Activated naive CD4-positive, alpha-beta T cell treated with anti-CD3 and anti-CD28 coated beads for 36 hours (primary cell): ENCODE results near the gene TKFC. TPM values are rescaled to one million over a fixed set of nuclear protein-coding genes. Genes with fewer than 3 reads are reported as not detected.

Experiments used
- CTCF ChIA-PET: fragments of 350-600 bp; sonication (Branson Sonifier 250); formaldehyde crosslinking; loops from one replicate; lab custom pipeline; 2021; ENCODE audit warnings: antibody characterized with exemption; lab: Charles Lee
- DNase-seq: peaks from one replicate; pipeline ENCODE4 v3.0.0-alpha.2; 2020
- H3K27ac Mint-ChIP-seq: one replicate; pipeline ENCODE4 v1.8.0; 2021; ENCODE audit warnings: mild to moderate bottlenecking, mixed read lengths
- H3K27me3 Mint-ChIP-seq: one replicate; pipeline ENCODE4 v1.8.0; 2021; ENCODE audit warnings: low read depth, mixed read lengths
- H3K36me3 Mint-ChIP-seq: one replicate; pipeline ENCODE4 v1.8.0; 2021; ENCODE audit warnings: low read depth, mixed read lengths
- H3K4me1 Mint-ChIP-seq: one replicate; pipeline ENCODE4 v1.8.0; 2021; ENCODE audit warnings: low read depth, mixed read lengths
- H3K4me3 Mint-ChIP-seq: one replicate; pipeline ENCODE4 v1.8.0; 2021; ENCODE audit warnings: mild to moderate bottlenecking, moderate library complexity, mixed read lengths
- H3K9me3 Mint-ChIP-seq: one replicate; pipeline ENCODE4 v1.8.0; 2021; ENCODE audit warnings: mixed read lengths
- intact Hi-C: fragments of 100-400 bp; cut with micrococcal nuclease; formaldehyde crosslinking; loops from one replicate; pipeline ENCODE4 v1.15.1; 2023
- total RNA-seq, 2 experiments: library from RNA; stranded (reverse); gene quantifications; one replicate each; pipeline ENCODE4 v1.2.3, GENCODE V29; 2021

Gene TKFC
- total RNA-seq, 2 experiments from 2014 or later: 146 to 154 TPM

- no peak overlapping the region for H3K27ac Mint-ChIP-seq
- DNase-seq: no peak
- H3K36me3 Mint-ChIP-seq: peaks cover 16% of the 10 kb centered on the region
- CTCF ChIA-PET: interaction anchor here (1.5 kb wide), 1 partner anchor 14 kb away, joined by 4 read pairs; no protein-coding TSS in a partner anchor
- H3K4me3 Mint-ChIP-seq: no peak overlapping the region
- peaks cover 2% of the 10 kb centered on the region for H3K4me1 Mint-ChIP-seq
- no peaks in the 10 kb centered on the region for H3K9me3 Mint-ChIP-seq
- intact Hi-C loops: no loop called here
- no peaks in the 10 kb centered on the region for H3K27me3 Mint-ChIP-seq
Observed at GRCh38 chr11:61349916-61350315, 16.9 kb downstream of the TKFC start.

- intact Hi-C loops: no loop called here
- Mint-ChIP-seq H3K4me3 (no peak overlapping the region), H3K9me3 (no peaks in the 10 kb centered on the region), H3K4me1 (peaks cover 2% of the 10 kb centered on the region), H3K27ac (no peak overlapping the region), H3K27me3 (no peaks in the 10 kb centered on the region), H3K36me3 (peaks cover 16% of the 10 kb centered on the region)
- CTCF ChIA-PET: interaction anchor here (1.5 kb wide), 1 partner anchor 15 kb away, joined by 4 read pairs; no protein-coding TSS in a partner anchor
- no peak for DNase-seq
Observed at GRCh38 chr11:61350336-61350735, 17.3 kb downstream of the TKFC start.

GRCh38 chr11:61350803-61351202, 17.8 kb downstream of the TKFC start:
- Mint-ChIP-seq H3K4me3 (no peak overlapping the region), H3K4me1 (peaks cover 2% of the 10 kb centered on the region), H3K9me3 (no peaks in the 10 kb centered on the region), H3K27ac (no peak overlapping the region), H3K36me3 (peaks cover 16% of the 10 kb centered on the region), H3K27me3 (no peaks in the 10 kb centered on the region)
- CTCF ChIA-PET: interaction anchor here (1.4 to 1.5 kb wide), 2 partner anchors 9 to 15 kb away, joined by 3 to 4 read pairs; no protein-coding TSS in a partner anchor
- no peak for DNase-seq
- intact Hi-C loops: no loop called here

GRCh38 chr11:61352038-61352437, 19.0 kb downstream of the TKFC start:
- CTCF ChIA-PET: interaction anchor here (0.6 to 7.0 kb wide), 3 partner anchors 10 to 161 kb away, joined by 3 to 49 read pairs (median 4); no protein-coding TSS in a partner anchor
- Mint-ChIP-seq H3K27me3 (no peaks in the 10 kb centered on the region), H3K9me3 (no peaks in the 10 kb centered on the region), H3K4me3 (no peak overlapping the region), H3K4me1 (peaks cover 6% of the 10 kb centered on the region), H3K36me3 (peaks cover 17% of the 10 kb centered on the region), H3K27ac (no peak overlapping the region)
- no peak for DNase-seq
- intact Hi-C loops: no loop called here

- H3K4me1 Mint-ChIP-seq: peaks cover 11% of the 10 kb centered on the region
- no peaks in the 10 kb centered on the region for H3K9me3 Mint-ChIP-seq
- H3K4me3 Mint-ChIP-seq: no peak overlapping the region
- no peak overlapping the region for H3K27ac Mint-ChIP-seq
- no peaks in the 10 kb centered on the region for H3K27me3 Mint-ChIP-seq
- H3K36me3 Mint-ChIP-seq: peaks cover 15% of the 10 kb centered on the region
- DNase-seq: no peak
- CTCF ChIA-PET: interaction anchor here (2.3 to 7.0 kb wide), 2 partner anchors 16 to 32 kb away, joined by 9 to 49 read pairs; no protein-coding TSS in a partner anchor
- intact Hi-C loops: no loop called here
Observed at GRCh38 chr11:61353131-61354067, 20.4 kb downstream of the TKFC start.

GRCh38 chr11:61354208-61354607, 21.2 kb downstream of the TKFC start:
- peaks cover 13% of the 10 kb centered on the region for H3K4me1 Mint-ChIP-seq
- intact Hi-C loops: no loop called here
- no peaks in the 10 kb centered on the region for H3K9me3 Mint-ChIP-seq
- H3K27ac Mint-ChIP-seq: no peak overlapping the region
- H3K27me3 Mint-ChIP-seq: no peaks in the 10 kb centered on the region
- H3K4me3 Mint-ChIP-seq: no peak overlapping the region
- peaks cover 15% of the 10 kb centered on the region for H3K36me3 Mint-ChIP-seq
- CTCF ChIA-PET: interaction anchor here (1.2 to 7.0 kb wide), 3 partner anchors 17 to 273 kb away, joined by 3 to 49 read pairs (median 9); no protein-coding TSS in a partner anchor
- DNase-seq: no peak

GRCh38 chr11:61356706-61357105, 23.7 kb downstream of the TKFC start:
- no peak overlapping the region for H3K4me3 Mint-ChIP-seq
- H3K27ac Mint-ChIP-seq: no peak overlapping the region
- intact Hi-C loops: no loop called here
- peaks cover 11% of the 10 kb centered on the region for H3K36me3 Mint-ChIP-seq
- peaks cover 32% of the 10 kb centered on the region for H3K4me1 Mint-ChIP-seq
- CTCF ChIA-PET: interaction anchor here (1.6 to 7.0 kb wide), 2 partner anchors 19 to 29 kb away, joined by 7 to 49 read pairs; no protein-coding TSS in a partner anchor
- no peaks in the 10 kb centered on the region for H3K27me3 Mint-ChIP-seq
- no peaks in the 10 kb centered on the region for H3K9me3 Mint-ChIP-seq
- DNase-seq: no peak

GRCh38 chr11:61357233-61357893, 24.3 kb downstream of the TKFC start:
- peaks cover 14% of the 10 kb centered on the region for H3K36me3 Mint-ChIP-seq
- no peak overlapping the region for H3K27ac Mint-ChIP-seq
- no peak overlapping the region for H3K4me3 Mint-ChIP-seq
- intact Hi-C loops: no loop called here
- H3K4me1 Mint-ChIP-seq: peaks cover 32% of the 10 kb centered on the region
- no peak for DNase-seq
- H3K27me3 Mint-ChIP-seq: no peaks in the 10 kb centered on the region
- no peaks in the 10 kb centered on the region for H3K9me3 Mint-ChIP-seq
- CTCF ChIA-PET: interaction anchor here (1.2 to 7.3 kb wide), 3 partner anchors 9 to 28 kb away, joined by 3 to 49 read pairs (median 46); no protein-coding TSS in a partner anchor

GRCh38 chr11:61357894-61358239, 24.8 kb downstream of the TKFC start:
- CTCF ChIA-PET: interaction anchor here (1.0 to 7.3 kb wide), 4 partner anchors 8 to 77 kb away, joined by 3 to 49 read pairs (median 24); no protein-coding TSS in a partner anchor
- no peaks in the 10 kb centered on the region for H3K27me3 Mint-ChIP-seq
- intact Hi-C loops: no loop called here
- no peak for DNase-seq
- peaks cover 35% of the 10 kb centered on the region for H3K4me1 Mint-ChIP-seq
- H3K9me3 Mint-ChIP-seq: no peaks in the 10 kb centered on the region
- H3K36me3 Mint-ChIP-seq: peaks cover 16% of the 10 kb centered on the region
- no peak overlapping the region for H3K4me3 Mint-ChIP-seq
- no peak overlapping the region for H3K27ac Mint-ChIP-seq

- Mint-ChIP-seq H3K4me1 (peaks cover 41% of the 10 kb centered on the region), H3K27ac (no peak overlapping the region), H3K36me3 (peaks cover 12% of the 10 kb centered on the region), H3K9me3 (no peaks in the 10 kb centered on the region), H3K4me3 (no peak overlapping the region), H3K27me3 (no peaks in the 10 kb centered on the region)
- CTCF ChIA-PET: interaction anchor here (1.0 to 7.3 kb wide), 4 partner anchors 22 to 76 kb away, joined by 3 to 60 read pairs (median 24); partner anchors contain the start of gene TMEM216
- no peak for DNase-seq
- intact Hi-C loops: no loop called here
Observed at GRCh38 chr11:61358566-61358965, 25.5 kb downstream of the TKFC start.

- Mint-ChIP-seq H3K9me3 (no peaks in the 10 kb centered on the region), H3K36me3 (peaks cover 12% of the 10 kb centered on the region), H3K4me1 (peaks cover 45% of the 10 kb centered on the region), H3K27me3 (no peaks in the 10 kb centered on the region), H3K27ac (no peak overlapping the region), H3K4me3 (peak overlapping the region; percentile 18)
- DNase-seq: no peak
- intact Hi-C loops: no loop called here
- CTCF ChIA-PET: interaction anchor here (1.3 to 7.3 kb wide), 3 partner anchors 23 to 33 kb away, joined by 3 to 60 read pairs (median 46); partner anchors contain the start of gene TMEM216
Observed at GRCh38 chr11:61359516-61359915, 26.5 kb downstream of the TKFC start.
